Stimulated activated CD4-positive, alpha-beta T cell treated with anti-CD3 and anti-CD28 coated beads, TNF-alpha, amount 100 ng/mL, for 1 hour (primary cell): ENCODE measurements around the gene TOMM70.
"Not testable (repeated sequence)": the region's sequence is repeated elsewhere in the genome, so short reads cannot be mapped to it uniquely, and the experiment has no call there.

Experiments used
- DNase-seq, 3 donors: peaks; one replicate each; pipeline ENCODE4 v3.0.0-alpha.2; 2020; ENCODE audit warnings: low read depth in 3 of 3, low spot score in 1 of 3

Gene TOMM70

GRCh38 chr3:100400780-100401673 lies at the start of gene TOMM70, which contains the start of gene LNP1:
Gene TOMM70 (minus strand): TSS chr3:100401089. CDS start chr3:100400949, 140 bp downstream.
Gene LNP1 (plus strand): TSS chr3:100401539. CDS start chr3:100429730, 28,191 bp downstream.
- DNase-seq = peak; percentile 75 to 90 (median 81)

- DNase-seq = no peak
Observed at GRCh38 chr3:100449214-100449613, 48.3 kb upstream of the TOMM70 start.

- no peak for DNase-seq
Observed at GRCh38 chr3:100448079-100448478, 47.2 kb upstream of the TOMM70 start.

- DNase-seq = not testable (repeated sequence)
Observed at GRCh38 chr3:100447067-100447466, 46.2 kb upstream of the TOMM70 start.

GRCh38 chr3:100443690-100444089 lies 42.8 kb upstream of the TOMM70 start:
- DNase-seq = no peak

DNA sequence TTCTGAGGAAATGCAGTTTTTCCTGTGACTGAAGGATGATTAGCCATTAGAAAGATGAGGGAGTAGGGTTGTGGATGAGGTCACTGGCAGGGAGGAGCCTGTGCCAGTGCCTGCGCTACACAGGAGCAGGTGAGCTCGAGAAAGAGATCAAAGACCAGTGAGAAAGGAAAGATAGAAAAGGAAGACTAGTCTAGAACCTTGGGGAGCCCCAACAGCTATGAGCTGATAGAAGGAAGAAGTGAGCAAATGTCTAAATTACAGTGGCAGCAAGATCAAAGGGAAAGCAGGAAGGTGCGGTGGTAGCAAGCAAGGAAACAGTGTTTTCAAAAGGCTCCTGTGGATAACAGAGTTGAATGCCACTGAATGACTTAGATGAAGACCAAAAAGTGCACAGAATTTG lies 40.0 kb upstream of the TOMM70 start:
- DNase-seq = no peak

DNA sequence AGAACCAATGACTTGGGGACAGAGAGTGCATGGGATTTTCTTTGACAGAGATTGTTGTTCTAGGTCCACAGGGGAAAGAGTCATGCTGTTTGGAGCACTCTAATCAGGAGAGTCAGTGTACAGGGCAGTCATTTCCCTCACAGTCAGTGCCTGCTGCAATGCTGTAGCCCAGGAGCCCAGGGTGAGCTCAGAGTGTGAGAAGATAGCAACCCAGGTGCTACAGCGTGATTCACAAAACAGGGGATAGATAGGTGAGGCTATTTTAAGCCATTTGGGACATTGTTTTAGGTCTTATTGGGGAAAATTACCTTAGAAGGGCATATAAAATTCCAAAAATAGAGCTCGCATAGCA lies 37.7 kb upstream of the TOMM70 start:
- DNase-seq = no peak

GRCh38 chr3:100437721-100438622 lies 37.1 kb upstream of the TOMM70 start:
- no peak for DNase-seq

- no peak for DNase-seq
Observed at GRCh38 chr3:100436951-100437350, 36.1 kb upstream of the TOMM70 start.

DNA sequence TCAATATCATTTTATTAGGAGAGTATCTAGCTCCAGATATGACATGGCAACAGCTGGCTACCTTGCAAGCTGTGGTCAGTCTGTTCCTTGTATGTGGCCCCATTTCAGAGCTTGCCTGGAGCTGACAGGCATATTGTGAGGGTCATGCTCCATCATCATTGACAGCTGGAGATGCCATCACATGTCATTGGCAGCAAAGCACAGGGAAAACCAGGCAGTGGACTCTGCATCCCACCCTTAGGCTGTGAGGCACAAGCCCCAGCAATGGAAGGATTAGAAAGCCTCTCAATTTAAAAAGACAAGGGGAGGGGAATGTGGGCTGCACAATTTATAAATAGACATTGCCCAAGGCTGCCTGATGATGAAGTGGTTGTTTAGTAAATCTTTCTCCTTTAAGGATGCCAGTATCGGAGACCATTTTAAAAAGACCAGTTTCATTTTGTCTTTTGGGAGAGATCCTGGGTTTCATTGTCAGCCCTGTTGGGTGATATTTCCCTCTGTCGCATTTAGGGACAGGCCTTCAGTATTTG lies 28.4 kb upstream of the TOMM70 start:
- DNase-seq = no peak

DNA sequence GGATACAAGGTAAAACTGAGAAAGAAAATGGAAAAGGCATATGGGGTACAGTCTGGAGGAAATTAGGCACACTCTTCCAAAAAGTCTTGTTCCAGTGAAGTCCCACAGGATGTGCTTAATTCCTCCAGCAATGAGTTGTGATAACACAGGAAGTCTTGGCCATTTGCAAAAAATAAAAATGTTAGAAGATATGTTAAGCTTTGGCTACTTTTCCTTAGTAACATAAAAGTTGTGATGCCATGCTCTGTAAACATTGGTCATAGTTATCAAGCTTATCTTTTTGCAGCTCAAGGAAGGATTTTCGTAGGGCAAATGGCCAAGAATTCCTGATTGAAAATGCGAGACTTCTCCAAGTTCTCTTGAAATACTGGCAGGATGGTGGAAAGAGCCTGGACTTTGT lies 26.8 kb upstream of the TOMM70 start:
- no peak for DNase-seq

GRCh38 chr3:100426067-100426682 lies 25.3 kb upstream of the TOMM70 start:
- no peak for DNase-seq

- no peak for DNase-seq
Observed at GRCh38 chr3:100425316-100425715, 24.4 kb upstream of the TOMM70 start.

- no peak for DNase-seq
Observed at GRCh38 chr3:100424261-100424660, 23.4 kb upstream of the TOMM70 start.

GRCh38 chr3:100423611-100424010 lies 22.7 kb upstream of the TOMM70 start:
- no peak for DNase-seq

GRCh38 chr3:100420885-100421284 lies 20.0 kb upstream of the TOMM70 start:
- DNase-seq = no peak

DNA sequence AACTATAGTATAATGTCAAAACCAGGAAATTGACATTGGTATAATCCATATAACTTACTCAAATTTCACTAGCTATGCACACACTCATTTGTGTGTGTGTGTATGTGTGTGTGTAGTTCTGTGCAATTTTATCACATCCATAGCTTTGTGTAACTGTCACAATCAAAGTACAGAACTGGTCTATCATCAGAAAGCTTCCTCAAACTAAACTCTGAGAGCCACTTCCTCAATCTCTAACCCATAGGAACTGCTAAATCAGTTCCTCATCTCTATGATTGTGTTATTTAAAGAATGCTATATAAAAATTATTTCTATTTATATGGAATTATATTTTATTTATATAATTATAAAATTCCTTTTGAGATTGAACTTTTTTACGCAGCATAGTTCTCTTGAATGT lies 18.5 kb upstream of the TOMM70 start:
- no peak for DNase-seq

DNA sequence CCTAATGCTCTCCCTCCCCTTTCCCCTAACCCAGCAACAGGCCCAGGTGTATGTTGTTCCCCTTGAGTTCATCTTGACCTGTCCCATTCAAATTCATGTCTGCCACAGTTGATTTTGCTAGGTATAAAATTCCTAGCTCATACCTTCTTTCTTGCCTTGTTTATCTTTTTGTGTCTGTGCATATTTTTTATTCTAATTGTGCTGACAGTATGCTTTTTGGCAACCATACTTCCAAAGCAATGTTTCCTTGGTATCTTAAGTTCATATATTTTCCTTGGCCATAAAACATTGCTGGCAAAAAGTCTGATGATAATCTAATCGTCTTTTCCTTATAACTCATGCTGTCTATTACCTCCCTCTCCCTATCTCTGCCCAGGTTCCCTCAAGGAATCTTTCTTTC lies 16.0 kb upstream of the TOMM70 start:
- DNase-seq = no peak

DNA sequence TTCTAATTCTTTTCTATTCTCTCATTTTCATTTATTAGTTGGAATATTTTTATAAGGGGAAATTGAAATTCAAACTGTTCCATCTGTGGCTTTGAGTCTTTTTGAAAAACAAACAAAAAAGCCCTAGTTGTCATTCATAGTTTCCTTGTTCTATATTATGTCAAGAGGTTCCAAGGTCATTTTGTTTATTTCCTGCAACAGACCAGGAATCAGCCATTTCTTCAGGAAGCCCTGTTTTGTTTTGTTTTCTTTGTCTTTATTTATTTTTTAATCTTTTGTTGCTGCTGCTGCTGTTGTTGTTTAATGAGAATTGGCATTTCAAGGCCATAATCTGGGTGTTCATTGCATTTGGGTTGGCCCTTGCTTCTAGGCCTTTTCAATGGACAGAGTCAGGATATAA lies 15.3 kb upstream of the TOMM70 start:
- no peak for DNase-seq

GRCh38 chr3:100413613-100414012 lies 12.7 kb upstream of the TOMM70 start:
- no peak for DNase-seq

DNA sequence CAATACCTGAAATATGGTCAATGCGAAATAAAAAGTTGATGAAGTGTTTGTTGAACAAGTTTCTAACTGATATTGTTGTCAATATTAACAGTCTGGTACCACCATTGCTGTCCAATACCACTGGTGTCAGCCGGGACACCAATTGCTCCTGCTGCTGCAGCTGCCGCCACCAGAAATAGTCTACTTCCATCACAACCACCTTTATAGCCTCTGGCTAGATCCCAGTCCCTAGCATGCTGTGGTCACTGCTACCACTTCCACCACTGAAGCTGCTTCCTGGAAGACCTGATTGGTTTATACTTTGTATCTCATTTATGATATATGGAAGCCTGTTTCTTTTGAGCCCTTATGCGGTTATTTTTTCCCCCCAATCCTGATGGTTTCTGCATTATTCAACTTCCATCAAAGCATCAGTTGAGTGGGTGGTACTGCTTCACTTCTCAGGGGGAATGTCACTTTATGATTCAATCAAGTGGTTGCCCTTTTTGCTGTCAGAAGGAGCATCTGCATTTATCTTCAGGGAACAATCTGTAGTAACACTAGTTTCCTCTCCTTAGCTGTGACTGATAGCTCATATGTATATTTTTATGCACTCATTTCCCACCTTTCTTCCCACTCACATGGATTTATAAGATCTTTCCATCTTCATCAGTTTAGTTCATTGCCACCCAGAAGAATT lies 12.2 kb upstream of the TOMM70 start:
- DNase-seq = no peak
